Measurements from ENCODE around the gene CDYL2.

Gene CDYL2

DNA sequence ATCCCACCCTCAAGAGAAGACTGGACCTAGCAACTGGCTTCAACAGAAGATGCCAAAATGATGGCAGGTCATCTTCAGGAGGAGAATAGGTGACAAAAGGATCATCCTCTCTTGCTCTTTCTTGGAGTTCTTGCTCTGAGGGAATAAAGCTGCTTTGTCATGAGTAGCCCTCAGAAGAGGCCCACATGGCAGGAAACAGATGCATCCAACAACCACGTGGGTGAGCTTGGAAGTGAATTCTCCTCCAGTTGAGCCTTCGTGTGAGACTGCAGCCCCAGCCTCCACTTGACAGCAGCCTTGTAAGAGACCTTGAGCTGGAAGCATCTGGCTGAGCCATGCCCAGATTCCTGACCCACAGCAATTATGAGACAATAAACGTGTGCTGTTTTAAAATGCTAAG lies 176.1 kb downstream of the CDYL2 start:
- DNase-seq (ENCODE audit: low read depth, low spot score): no peak

DNA sequence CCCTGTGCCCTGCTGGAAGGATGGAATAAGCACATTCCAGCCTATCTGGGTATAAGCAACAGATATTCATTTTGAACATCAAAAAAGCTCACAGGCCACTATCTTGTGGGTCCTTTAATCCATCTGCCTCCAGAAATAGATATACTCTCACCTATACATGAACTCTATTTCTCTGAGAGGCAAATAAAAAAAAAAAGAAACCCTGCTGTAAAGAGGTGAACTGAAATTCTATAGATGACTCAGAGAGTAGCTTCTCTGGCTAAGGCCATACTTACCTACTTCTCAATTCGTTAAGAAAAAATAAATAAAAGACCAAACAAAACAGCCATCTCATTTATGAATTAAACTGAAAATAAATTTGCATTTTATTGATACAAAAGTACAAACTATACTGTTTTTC lies 177.3 kb downstream of the CDYL2 start:
- DNase-seq (ENCODE audit: low read depth, low spot score): no peak

- no peak for DNase-seq (ENCODE audit: low read depth, low spot score)
Observed at GRCh38 chr16:80623376-80623775, 181.0 kb downstream of the CDYL2 start.

GRCh38 chr16:80622007-80622406 lies 182.4 kb downstream of the CDYL2 start:
- DNase-seq (ENCODE audit: low read depth, low spot score): no peak

DNA sequence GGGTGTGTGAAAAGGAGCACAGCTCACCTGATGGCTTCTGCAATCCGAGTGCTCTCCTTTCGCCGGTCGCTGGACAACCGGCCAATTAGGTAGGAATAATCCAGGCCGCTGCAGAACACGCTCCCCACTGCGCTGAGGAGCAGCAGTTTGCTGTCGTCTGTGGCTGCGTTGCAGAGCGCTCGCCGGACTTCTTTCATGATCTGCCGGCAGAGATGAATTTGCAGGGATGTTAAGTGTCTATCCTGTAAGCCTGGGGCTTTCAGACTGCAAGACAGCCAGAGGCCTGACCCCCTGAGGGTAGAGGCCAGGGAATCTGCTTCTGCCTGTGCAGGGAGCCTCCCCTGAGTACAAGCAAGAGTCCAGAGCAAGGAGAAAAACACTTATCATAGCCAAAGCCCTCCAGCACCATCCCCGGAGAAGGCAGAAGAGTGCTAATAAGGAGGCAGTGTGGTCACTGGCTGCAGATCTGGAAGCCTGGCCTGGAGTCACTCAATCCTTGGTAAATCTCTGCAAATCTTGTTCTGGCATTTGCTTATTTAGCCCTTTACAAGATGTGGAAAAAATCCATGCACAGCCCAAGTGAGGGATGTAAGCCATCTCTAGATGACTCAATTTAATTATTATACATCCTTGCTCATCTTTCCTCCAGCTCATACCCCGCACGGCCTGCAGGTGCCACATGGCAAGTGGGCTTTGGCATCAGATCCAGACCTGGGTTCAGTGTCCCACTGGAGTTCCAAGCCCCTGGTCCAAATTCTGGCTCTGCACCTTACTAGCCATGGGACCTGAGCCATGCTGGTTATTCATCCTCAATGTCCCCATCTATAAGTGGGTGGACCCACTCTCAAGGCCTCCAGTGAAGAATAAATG lies 183.4 kb downstream of the CDYL2 start:
- no peak for DNase-seq (ENCODE audit: low read depth, low spot score)

- no peak for DNase-seq (ENCODE audit: low read depth, low spot score)
Observed at GRCh38 chr16:80619824-80620223, 184.6 kb downstream of the CDYL2 start.

- DNase-seq (ENCODE audit: low read depth, low spot score): no peak
Observed at GRCh38 chr16:80618862-80619648, 185.3 kb downstream of the CDYL2 start.

- no peak for DNase-seq (ENCODE audit: low read depth, low spot score)
Observed at GRCh38 chr16:80616362-80616761, 188.0 kb downstream of the CDYL2 start.

DNA sequence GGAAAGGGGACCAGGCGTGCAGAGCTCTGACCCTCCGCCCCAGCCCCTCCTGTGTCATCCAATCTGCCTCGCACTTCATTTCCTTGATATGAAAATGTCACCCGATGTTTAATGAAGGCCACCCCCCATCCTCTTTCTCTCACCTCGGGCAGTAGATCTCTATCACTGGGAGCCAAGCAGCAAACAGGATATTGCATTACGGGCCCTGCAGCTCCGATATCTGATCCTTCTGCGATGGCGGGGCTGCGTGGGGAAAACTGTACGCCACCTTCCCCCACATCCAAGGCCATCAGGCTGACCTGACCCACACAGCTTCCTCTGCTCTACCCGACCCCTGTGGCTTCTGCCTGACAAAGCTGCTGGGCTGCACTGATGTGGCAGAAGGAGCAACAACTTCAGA lies 188.7 kb downstream of the CDYL2 start:
- no peak for DNase-seq (ENCODE audit: low read depth, low spot score)

GRCh38 chr16:80614908-80615671 lies 189.3 kb downstream of the CDYL2 start:
- DNase-seq (ENCODE audit: low read depth, low spot score): no peak

- DNase-seq (ENCODE audit: low read depth, low spot score): no peak
Observed at GRCh38 chr16:80612461-80613017, 191.9 kb downstream of the CDYL2 start.

DNA sequence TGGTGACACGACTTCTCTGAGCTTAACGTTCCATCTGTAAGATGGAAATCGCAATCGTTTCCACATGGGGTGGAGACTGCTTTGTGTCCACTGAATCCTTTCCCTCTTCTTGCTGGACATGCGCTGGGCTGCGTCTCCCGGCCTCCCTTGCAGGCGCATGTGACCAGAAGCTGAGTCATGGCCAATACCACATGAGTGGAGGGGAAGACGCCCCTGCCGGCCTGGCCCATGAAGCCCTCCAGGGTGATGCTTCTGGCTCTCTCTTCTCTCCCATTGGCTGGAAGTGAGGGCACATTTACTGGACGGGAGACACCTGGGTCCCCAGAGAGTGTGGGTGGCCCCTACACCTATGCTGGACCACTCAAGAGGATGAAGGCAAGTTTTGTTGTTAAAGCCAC lies 192.5 kb downstream of the CDYL2 start:
- DNase-seq (ENCODE audit: low read depth, low spot score): no peak

DNA sequence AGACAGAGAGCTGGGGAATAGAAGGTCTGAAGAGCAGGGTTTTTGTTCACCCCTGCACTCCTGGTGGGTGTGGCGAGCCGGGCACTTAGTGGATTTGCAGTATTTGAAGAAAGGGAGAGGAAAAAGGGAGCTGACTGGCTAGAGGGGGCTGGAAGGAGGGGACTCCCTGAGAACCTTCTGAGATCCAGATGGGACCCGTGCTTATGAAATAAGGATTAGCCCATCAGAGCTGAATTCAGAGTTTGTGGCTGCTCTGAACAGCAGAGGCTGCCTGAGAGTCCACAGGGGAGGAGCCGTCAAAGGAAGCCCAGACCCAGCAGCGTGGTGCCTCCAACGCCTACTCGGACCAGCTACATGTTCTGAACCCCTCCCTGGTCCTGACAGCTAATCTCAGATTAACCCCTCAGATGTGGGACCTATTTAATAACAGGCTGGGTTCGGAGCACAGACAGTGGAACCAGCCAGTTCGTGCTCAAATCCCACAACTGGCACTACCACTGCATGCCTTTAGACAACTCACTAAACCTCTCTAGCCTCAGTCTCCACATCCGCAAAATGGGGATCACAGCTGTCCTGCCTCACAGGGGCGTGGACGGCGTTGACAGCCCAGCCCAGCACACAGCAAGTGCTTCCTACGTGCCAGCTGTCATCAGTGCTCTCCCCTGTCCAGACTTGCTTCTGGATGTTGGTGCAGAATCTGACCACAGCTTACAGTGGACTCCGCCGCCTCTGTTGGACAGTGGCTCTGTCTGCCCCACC lies 193.0 kb downstream of the CDYL2 start:
- no peak for DNase-seq (ENCODE audit: low read depth, low spot score)

DNA sequence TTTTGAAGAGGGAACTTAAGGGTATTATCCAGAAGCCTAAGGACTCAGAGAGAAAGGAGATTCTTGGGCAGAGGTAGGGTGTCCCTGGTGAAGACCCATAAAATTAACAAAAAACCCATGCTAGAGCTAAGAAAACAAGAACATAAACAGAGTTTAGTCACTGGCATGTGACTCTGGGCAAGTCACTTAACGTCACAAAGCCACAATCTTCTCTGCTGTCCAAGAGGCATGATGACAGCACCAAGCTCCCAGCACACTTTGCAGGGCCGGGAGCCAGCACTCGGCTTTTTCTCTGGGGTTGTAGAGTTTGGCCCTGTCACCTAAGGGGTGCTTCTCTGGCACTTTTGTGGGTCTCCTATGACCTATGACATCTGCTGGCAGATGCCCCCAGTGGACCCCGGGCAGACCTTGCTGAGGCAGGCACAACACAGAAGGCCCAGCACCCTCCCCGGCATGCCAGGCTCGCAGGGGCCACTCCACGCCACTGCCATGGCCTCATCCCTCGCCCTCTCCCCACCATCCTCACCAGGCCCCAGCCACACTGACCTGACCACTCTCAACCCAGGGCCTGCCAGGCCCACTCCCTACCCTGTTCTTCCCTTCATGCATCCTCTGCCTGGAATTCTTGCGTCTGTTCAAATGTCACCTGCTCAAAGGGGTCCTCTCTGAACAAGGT lies 193.8 kb downstream of the CDYL2 start:
- no peak for DNase-seq (ENCODE audit: low read depth, low spot score)

- DNase-seq (ENCODE audit: low read depth, low spot score): no peak
Observed at GRCh38 chr16:80608946-80609345, 195.5 kb downstream of the CDYL2 start.

- DNase-seq (ENCODE audit: low read depth, low spot score): no peak
Observed at GRCh38 chr16:80607204-80607603, 197.2 kb downstream of the CDYL2 start.

DNA sequence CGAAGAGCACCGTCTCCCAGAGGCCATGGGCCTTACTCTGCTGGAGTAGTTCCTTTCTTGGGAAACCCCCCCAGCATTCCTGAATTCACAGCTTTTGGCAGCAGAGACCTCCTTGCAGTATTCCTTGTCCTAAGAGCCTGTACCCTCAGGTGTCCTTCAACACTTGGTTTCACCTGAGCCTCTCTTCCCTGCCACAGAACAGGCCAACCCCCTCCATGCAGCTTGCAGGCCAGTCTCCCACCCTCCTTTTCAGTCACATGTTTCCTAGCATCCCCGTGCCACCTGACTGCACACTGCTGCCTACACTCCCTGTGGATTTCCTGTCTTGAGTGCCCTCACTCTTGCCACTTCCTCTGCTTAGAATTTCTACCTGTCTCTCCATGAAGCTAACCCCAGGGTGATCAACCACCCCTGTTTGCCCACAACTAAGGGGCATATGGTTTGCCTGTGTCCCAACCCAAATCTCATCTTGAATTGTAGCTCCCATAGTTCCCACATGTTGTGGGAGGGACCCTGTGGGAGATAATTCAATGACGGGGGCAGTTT lies 198.1 kb downstream of the CDYL2 start:
- no peak for DNase-seq (ENCODE audit: low read depth, low spot score)

DNA sequence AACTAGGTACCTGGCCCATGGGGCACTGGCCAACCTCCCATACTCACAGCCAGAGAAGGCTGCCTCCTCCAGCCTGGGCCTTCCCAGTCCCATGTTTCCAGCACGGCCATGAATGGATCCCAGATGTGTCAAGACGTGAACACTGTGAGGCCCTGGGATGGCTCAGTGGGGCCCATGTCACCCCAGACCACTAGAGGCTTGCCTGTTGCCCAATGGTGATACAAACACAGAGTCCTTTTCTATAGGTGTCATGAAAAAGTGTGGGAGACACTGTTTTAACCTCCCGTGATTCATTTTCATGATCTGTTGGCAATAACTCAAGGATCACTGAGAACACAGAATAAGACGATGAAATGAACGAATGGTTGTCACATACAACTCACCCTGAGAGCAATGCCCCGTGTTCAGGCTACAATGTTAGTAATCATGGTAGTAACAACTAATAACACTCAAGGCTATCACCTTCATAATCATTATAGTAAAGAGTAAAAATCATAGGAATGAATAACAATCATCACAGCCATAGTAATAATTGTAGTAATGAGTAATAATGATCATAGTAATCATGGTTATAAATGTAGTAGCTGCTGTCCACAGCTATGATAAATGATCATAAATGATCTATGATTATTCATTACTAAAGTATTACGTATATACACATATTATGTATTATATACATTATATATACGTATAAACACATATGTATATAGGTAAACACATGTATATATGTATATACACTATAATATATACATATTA lies 199.6 kb downstream of the CDYL2 start:
- no peak for DNase-seq (ENCODE audit: low read depth, low spot score)

- no peak for DNase-seq (ENCODE audit: low read depth, low spot score)
Observed at GRCh38 chr16:80602894-80603293, 201.5 kb downstream of the CDYL2 start.

- no peak for DNase-seq (ENCODE audit: low read depth, low spot score)
Observed at GRCh38 chr16:80601182-80601581, 203.2 kb downstream of the CDYL2 start.

Data from iPS DF 19.7 (cell line).